SK-N-SH (cell line): ENCODE results near the gene FAM171A2. TPM values are rescaled to one million over a fixed set of nuclear protein-coding genes. Genes with fewer than 3 reads are reported as not detected.

Source experiments
- CTCF ChIA-PET: fragments of 300-600, 350-600 bp; formaldehyde crosslinking; extraction: SDS; loops from one replicate; lab custom pipeline; 2021; lab: Yijun Ruan, JAX
- POLR2A ChIA-PET: fragments of 350-600 bp; sonication (Branson Sonifier 250); formaldehyde crosslinking; extraction: SDS; loops from one replicate; lab custom pipeline; 2020; ENCODE audit warnings: antibody characterized with exemption, inconsistent platforms; lab: Yijun Ruan, JAX
- DNase-seq: peaks from one replicate; pipeline ENCODE4 v3.0.0; 2012
- H2AFZ ChIP-seq: fragments of 200-600 bp; sonication (generic); 2 replicates; pipeline ENCODE4 v1.8.1; 2016; ENCODE audit warnings: antibody characterized with exemption, mild to moderate bottlenecking, low read depth
- H3F3A ChIP-seq: fragments of 200-600 bp; sonication (generic); replicated peaks from 2 replicates; pipeline ENCODE3; 2016; ENCODE audit warnings: antibody characterized with exemption, mild to moderate bottlenecking; ENCODE audit not compliant: insufficient read depth
- H3K27ac ChIP-seq, 2 experiments: fragments of 200-500 bp in 1 of 2; fragments of 200-600 bp in 1 of 2; sonication (Bioruptor generic) in 1 of 2; sonication (generic), shearing (Covaris generic) in 1 of 2; 2 replicates each; pipeline versions ENCODE4 v1.5.1 to v1.6.1; 2014 to 2016; ENCODE audit warnings: low read depth in 2 of 2, inconsistent platforms in 1 of 2, low read length in 1 of 2, mild to moderate bottlenecking in 1 of 2, mixed read lengths in 1 of 2
- H3K27me3 ChIP-seq: fragments of 200-600 bp; sonication (generic), shearing (Covaris generic); 2 replicates; pipeline ENCODE4 v1.6.1; 2016; ENCODE audit warnings: mixed run types; ENCODE audit not compliant: insufficient read depth
- H3K36me3 ChIP-seq, 2 experiments: fragments of 200-500 bp in 1 of 2; fragments of 200-600 bp in 1 of 2; sonication (Bioruptor generic) in 1 of 2; sonication (generic) in 1 of 2; replicated peaks in 1 of 2; 2 replicates each; pipeline versions ENCODE3 to v1.5.1; 2014 to 2016; ENCODE audit warnings: low read length in 1 of 2, mild to moderate bottlenecking in 1 of 2; ENCODE audit not compliant: insufficient read depth in 2 of 2, control insufficient read depth in 1 of 2
- H3K4me1 ChIP-seq, 2 experiments: fragments of 200-500 bp in 1 of 2; fragments of 200-600 bp in 1 of 2; sonication (Bioruptor generic) in 1 of 2; sonication (generic), shearing (Covaris generic) in 1 of 2; 2 replicates each; pipeline versions ENCODE4 v1.5.1 to v1.6.1; 2014 to 2016; ENCODE audit warnings: low read depth in 1 of 2, low read length in 1 of 2, mixed run types in 1 of 2; ENCODE audit not compliant: insufficient read depth in 2 of 2, control insufficient read depth in 1 of 2
- H3K4me2 ChIP-seq: fragments of 200-600 bp; sonication (generic), shearing (Covaris generic); 2 replicates; pipeline ENCODE4 v1.6.1; 2017; ENCODE audit warnings: mixed run types
- H3K4me3 ChIP-seq, 2 experiments: fragments of 200-500 bp in 1 of 2; fragments of 200-600 bp in 1 of 2; sonication (Bioruptor generic) in 1 of 2; sonication (generic), shearing (Covaris generic) in 1 of 2; 2 replicates each; pipeline versions ENCODE4 v1.5.1 to v1.8.1; 2014 to 2016; ENCODE audit warnings: low read depth in 2 of 2, inconsistent platforms in 1 of 2, low read length in 1 of 2, mild to moderate bottlenecking in 1 of 2, mixed read lengths in 1 of 2, moderate library complexity in 1 of 2
- H3K79me2 ChIP-seq: fragments of 200-600 bp; sonication (generic); 2 replicates; pipeline ENCODE4 v1.8.1; 2017; ENCODE audit warnings: mild to moderate bottlenecking; ENCODE audit not compliant: insufficient read depth
- H3K9ac ChIP-seq: fragments of 200-600 bp; sonication (generic); 2 replicates; pipeline ENCODE4 v1.6.1; 2017; ENCODE audit warnings: mixed run types
- H3K9me2 ChIP-seq: fragments of 200-600 bp; sonication (generic); 2 replicates; pipeline ENCODE4 v1.6.1; 2017; ENCODE audit warnings: mixed run types
- H3K9me3 ChIP-seq: fragments of 200-600 bp; sonication (generic); 2 replicates; pipeline ENCODE4 v1.6.1; 2017; ENCODE audit warnings: mixed run types, mild to moderate bottlenecking, moderate library complexity
- H4K20me1 ChIP-seq: fragments of 200-600 bp; sonication (generic); 2 replicates; pipeline ENCODE4 v1.6.1; 2017; ENCODE audit warnings: mild to moderate bottlenecking, mixed run types; ENCODE audit not compliant: insufficient read depth
- CHD2 ChIP-seq: fragments of 150-350 bp; IDR thresholded peaks from 2 replicates; pipeline ENCODE4 v1.6.1; 2018; ENCODE audit warnings: low read length; ENCODE audit not compliant: partially characterized antibody
- ELF1 ChIP-seq: IDR thresholded peaks from 2 replicates; pipeline ENCODE4 v1.4.0; 2012
- EP300 ChIP-seq, 2 experiments: IDR thresholded peaks; 2 replicates each; pipeline versions ENCODE4 v1.4.0 to v1.6.1; 2012; ENCODE audit warnings: borderline replicate concordance in 1 of 2, low read depth in 1 of 2, low read length in 1 of 2
- EZH2phosphoT487 ChIP-seq: fragments of 200-600 bp; sonication (generic); IDR thresholded peaks from 2 replicates; pipeline ENCODE4 v1.6.1; 2017; ENCODE audit warnings: low read depth, mixed run types, mild to moderate bottlenecking, antibody characterized with exemption, moderate library complexity, borderline replicate concordance
- FOSL2 ChIP-seq: IDR thresholded peaks from 2 replicates; pipeline ENCODE4 v1.4.0; 2012; ENCODE audit warnings: low read depth, mild to moderate bottlenecking, moderate library complexity, borderline replicate concordance
- FOXM1 ChIP-seq: IDR thresholded peaks from 2 replicates; pipeline ENCODE4 v1.4.0; 2012; ENCODE audit warnings: low read depth, mild to moderate bottlenecking
- GABPA ChIP-seq: IDR thresholded peaks from 2 replicates; pipeline ENCODE4 v1.4.0; 2012; ENCODE audit warnings: low read depth, mild to moderate bottlenecking
- JUND ChIP-seq: IDR thresholded peaks from 2 replicates; pipeline ENCODE4 v1.4.0; 2012
- MXI1 ChIP-seq: IDR thresholded peaks from 2 replicates; pipeline ENCODE4 v1.6.1; 2012; ENCODE audit warnings: mild to moderate bottlenecking, low read depth, low read length, improper control_type of control experiment
- NFIC ChIP-seq: IDR thresholded peaks from 2 replicates; pipeline ENCODE4 v1.4.0; 2012; ENCODE audit warnings: borderline replicate concordance
- PBX3 ChIP-seq: IDR thresholded peaks from 2 replicates; pipeline ENCODE4; 2012
- POLR2AphosphoS5 ChIP-seq: IDR thresholded peaks from 2 replicates; pipeline ENCODE4 v1.6.1; 2012; ENCODE audit warnings: low read depth, low read length
- RCOR1 ChIP-seq: fragments of 150-350 bp; IDR thresholded peaks from 2 replicates; pipeline ENCODE4 v1.6.1; 2017; ENCODE audit warnings: antibody characterized with exemption, low read length
- RFX5 ChIP-seq: IDR thresholded peaks from 2 replicates; pipeline ENCODE4 v1.6.1; 2012; ENCODE audit warnings: mild to moderate bottlenecking, improper control_type of control experiment, low read length
- RXRA ChIP-seq: IDR thresholded peaks from 2 replicates; pipeline ENCODE4 v1.4.0; 2012; ENCODE audit warnings: low read depth, mild to moderate bottlenecking, borderline replicate concordance
- TEAD4 ChIP-seq: IDR thresholded peaks from 2 replicates; pipeline ENCODE4 v1.4.0; 2012; ENCODE audit warnings: mild to moderate bottlenecking, borderline replicate concordance; ENCODE audit not compliant: insufficient read depth
- USF1 ChIP-seq: IDR thresholded peaks from 2 replicates; pipeline ENCODE4 v1.4.0; 2012; ENCODE audit warnings: low read depth, borderline replicate concordance
- USF2 ChIP-seq: fragments of 150-350 bp; IDR thresholded peaks from 2 replicates; pipeline ENCODE4 v1.6.1; 2017; ENCODE audit warnings: antibody characterized with exemption, low read length, low read depth, borderline replicate concordance
- YY1 ChIP-seq: IDR thresholded peaks from 2 replicates; pipeline ENCODE4 v1.4.0; 2012; ENCODE audit warnings: low read depth, mild to moderate bottlenecking
- ZBTB33 ChIP-seq: IDR thresholded peaks from 2 replicates; pipeline ENCODE4 v1.4.0; 2012; ENCODE audit warnings: low read depth, borderline replicate concordance
- WGBS: methylation state at CpG from one replicate; pipeline ENCODE4 v1.1.6; 2017; ENCODE audit warnings: low lambda C conversion rate; 5-methylcytosine and 5-hydroxymethylcytosine counted together
- polyA plus RNA-seq, 3 experiments: library from polyadenylated mRNA; depleted of rRNA; stranded (reverse); fragments of >200 nt; gene quantifications; 2 replicates each; pipeline ENCODE4 v1.2.3, GENCODE V29; 2012
- TF ChIP-seq, protein P1 (sequence below): fragments of 150-350 bp; IDR thresholded peaks from 2 replicates; pipeline ENCODE4 v1.6.1; 2016; ENCODE audit warnings: mild to moderate bottlenecking, low read depth, low read length

FAM171A2 gene
- polyA plus RNA-seq, 1 of the 3 experiments (the other 2 are of a cell fraction) = 4.9 TPM

- no peak overlapping the region for H3K4me3 ChIP-seq
- H2AFZ ChIP-seq = no peak overlapping the region
- WGBS = 88% methylated on average over 80 of the region's 81 CpGs
- H3K36me3 ChIP-seq = peaks cover 0 to 9% of the 10 kb centered on the region in 2 experiments
- TF ChIP-seq ZBTB33 (no peak), RCOR1 (no peak), MXI1 (no peak), ELF1 (no peak), FOSL2 (no peak), FOXM1 (no peak), USF1 (no peak), TEAD4 (no peak), EP300 (IDR thresholded peaks at IDR 0.05; ENCODE audit: borderline replicate concordance in 1 of 2, low read depth in 1 of 2, low read length in 1 of 2) (no peak), YY1 (no peak), RFX5 (no peak), RXRA (no peak), EZH2phosphoT487 (no peak), GABPA (no peak), NFIC (no peak)
- CTCF ChIA-PET = no interaction called here
- H3K27ac ChIP-seq = no peak overlapping the region
- H3K9ac ChIP-seq = no peak overlapping the region
- peaks cover 0 to 15% of the 10 kb centered on the region in 2 experiments; a peak in 1 of 4 replicates for H3K4me1 ChIP-seq
- DNase-seq = peak; percentile 25
- H3K27me3 ChIP-seq = no peaks in the 10 kb centered on the region
- no peaks in the 10 kb centered on the region for H3K9me3 ChIP-seq
- H3K79me2 ChIP-seq = no peaks in the 10 kb centered on the region
- H3K9me2 ChIP-seq = no peaks in the 10 kb centered on the region
- H3K4me2 ChIP-seq = no peak overlapping the region
- no peaks in the 10 kb centered on the region for H3F3A ChIP-seq
- no peaks in the 10 kb centered on the region for H4K20me1 ChIP-seq
- POLR2A ChIA-PET = no interaction called here
These were observed 48.6 kb downstream of the FAM171A2 start for GRCh38 chr17:44314869-44315661.

DNA sequence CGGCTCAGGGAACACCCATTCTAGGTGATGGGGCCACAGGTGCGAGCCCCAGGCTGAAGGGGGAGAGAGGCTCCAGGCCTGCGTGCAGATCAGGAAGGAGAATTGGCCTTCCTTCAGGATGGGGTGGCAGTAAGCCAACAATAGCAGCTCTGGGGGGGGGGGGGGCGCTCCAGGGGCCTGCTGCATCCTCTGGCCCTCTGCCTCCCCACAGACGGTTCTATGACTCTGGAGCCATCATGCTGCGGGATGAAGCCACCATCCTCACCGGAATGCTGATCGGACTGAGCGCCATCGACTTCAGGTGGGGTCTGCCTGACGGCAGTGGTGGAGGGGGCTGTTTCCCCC is 49.2 kb downstream of the FAM171A2 start:
- POLR2A ChIA-PET = no interaction called here
- Histone ChIP-seq H3K4me3 (no peak overlapping the region), H2AFZ (no peak overlapping the region), H3K9me2 (no peaks in the 10 kb centered on the region), H3K4me2 (no peak overlapping the region), H3F3A (no peaks in the 10 kb centered on the region), H4K20me1 (no peaks in the 10 kb centered on the region), H3K27ac (no peak overlapping the region), H3K9me3 (no peaks in the 10 kb centered on the region), H3K36me3 (peaks cover 0 to 4% of the 10 kb centered on the region in 2 experiments), H3K79me2 (no peaks in the 10 kb centered on the region), H3K4me1 (peaks cover 0 to 20% of the 10 kb centered on the region in 2 experiments; a peak in 1 of 4 replicates), H3K27me3 (no peaks in the 10 kb centered on the region), H3K9ac (no peak overlapping the region)
- 74% methylated on average over 11 of the region's 11 CpGs for WGBS
- peak; percentile 31 for DNase-seq
- CTCF ChIA-PET = interaction anchor here (1.2 kb wide), 1 partner anchor 96 kb away, joined by 4 read pairs; no protein-coding TSS in a partner anchor
- TF ChIP-seq POLR2AphosphoS5 = no peak
- no peak for TF ChIP-seq ELF1
- TF ChIP-seq CHD2 = no peak
- TF ChIP-seq, protein P1, sequence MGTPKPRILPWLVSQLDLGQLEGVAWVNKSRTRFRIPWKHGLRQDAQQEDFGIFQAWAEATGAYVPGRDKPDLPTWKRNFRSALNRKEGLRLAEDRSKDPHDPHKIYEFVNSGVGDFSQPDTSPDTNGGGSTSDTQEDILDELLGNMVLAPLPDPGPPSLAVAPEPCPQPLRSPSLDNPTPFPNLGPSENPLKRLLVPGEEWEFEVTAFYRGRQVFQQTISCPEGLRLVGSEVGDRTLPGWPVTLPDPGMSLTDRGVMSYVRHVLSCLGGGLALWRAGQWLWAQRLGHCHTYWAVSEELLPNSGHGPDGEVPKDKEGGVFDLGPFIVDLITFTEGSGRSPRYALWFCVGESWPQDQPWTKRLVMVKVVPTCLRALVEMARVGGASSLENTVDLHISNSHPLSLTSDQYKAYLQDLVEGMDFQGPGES = no peak
- no peak for TF ChIP-seq EP300 (IDR thresholded peaks at IDR 0.05; ENCODE audit: borderline replicate concordance in 1 of 2, low read depth in 1 of 2, low read length in 1 of 2)
- TF ChIP-seq FOXM1 = no peak
- no peak for TF ChIP-seq RXRA
- no peak for TF ChIP-seq PBX3
- no peak for TF ChIP-seq USF2
- no peak for TF ChIP-seq JUND
- TF ChIP-seq NFIC = no peak
- TF ChIP-seq YY1 = no peak
- TF ChIP-seq GABPA = no peak
- no peak for TF ChIP-seq EZH2phosphoT487
